ENCODE measurements around the gene GNE. TPM values are rescaled to one million over a fixed set of nuclear protein-coding genes. Genes with fewer than 3 reads are reported as not detected.
A peak's percentile ranks its signal among the peaks of the same experiment; 100 is the strongest.

Gene GNE
- total and polyA plus RNA-seq, 2 of the 13 experiments (the other 11 are each of a cell fraction or from before 2014, with no cell fraction given) = 16.1 to 24.1 TPM

- peak in 1 of 2 experiments; percentile 8; a peak in 1 of 4 replicates for TF ChIP-seq EP300 (IDR thresholded peaks at IDR 0.05; ENCODE audit: low read depth in 2 of 2, low read length in 2 of 2)
- TF ChIP-seq EP300 (CRISPR knock-in tag; IDR thresholded peaks at IDR 0.05; ENCODE audit: borderline replicate concordance) = peak; percentile 36; the same call in 1 of the 2 replicates
- TF ChIP-seq SMAD9 (CRISPR knock-in tag; IDR thresholded peaks at IDR 0.05) = 0 out of 2 replicates have a peak, but pooled peaks have one; percentile 69
- no peak for TF ChIP-seq CBX2 (IDR thresholded peaks at IDR 0.05; ENCODE audit: low read depth, low read length)
- no peak for TF ChIP-seq CBX2 (CRISPR knock-in tag; IDR thresholded peaks at IDR 0.05; ENCODE audit: low read depth)
- TF ChIP-seq SP140L (CRISPR knock-in tag; IDR thresholded peaks at IDR 0.05; ENCODE audit: borderline replicate concordance) = peak; percentile 42; the same call in 1 of the 2 replicates
- TF ChIP-seq ZNF770 (CRISPR knock-in tag; IDR thresholded peaks at IDR 0.05) = peak; percentile 61
- peak; percentile 87 for TF ChIP-seq ZNF44 (CRISPR knock-in tag; IDR thresholded peaks at IDR 0.05)
- TF ChIP-seq REXO4 (CRISPR knock-in tag; IDR thresholded peaks at IDR 0.05; ENCODE audit: borderline replicate concordance) = no peak
- TF ChIP-seq, protein P1, sequence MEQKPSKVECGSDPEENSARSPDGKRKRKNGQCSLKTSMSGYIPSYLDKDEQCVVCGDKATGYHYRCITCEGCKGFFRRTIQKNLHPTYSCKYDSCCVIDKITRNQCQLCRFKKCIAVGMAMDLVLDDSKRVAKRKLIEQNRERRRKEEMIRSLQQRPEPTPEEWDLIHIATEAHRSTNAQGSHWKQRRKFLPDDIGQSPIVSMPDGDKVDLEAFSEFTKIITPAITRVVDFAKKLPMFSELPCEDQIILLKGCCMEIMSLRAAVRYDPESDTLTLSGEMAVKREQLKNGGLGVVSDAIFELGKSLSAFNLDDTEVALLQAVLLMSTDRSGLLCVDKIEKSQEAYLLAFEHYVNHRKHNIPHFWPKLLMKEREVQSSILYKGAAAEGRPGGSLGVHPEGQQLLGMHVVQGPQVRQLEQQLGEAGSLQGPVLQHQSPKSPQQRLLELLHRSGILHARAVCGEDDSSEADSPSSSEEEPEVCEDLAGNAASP (CRISPR knock-in tag; IDR thresholded peaks at IDR 0.05; ENCODE audit: borderline replicate concordance) = peak; percentile 36; the same call in 1 of the 2 replicates
- peak; percentile 31; the same call in 1 of the 2 replicates for TF ChIP-seq RAD21 (CRISPR knock-in tag; IDR thresholded peaks at IDR 0.05)
- TF ChIP-seq TEAD2 (CRISPR knock-in tag; IDR thresholded peaks at IDR 0.05) = no peak
- TF ChIP-seq POLR2AphosphoS2 (IDR thresholded peaks at IDR 0.05; ENCODE audit: low read depth, low read length) = peak; percentile 97; the same call in 1 of the 2 replicates
- peak; percentile 89; the same call in 1 of the 2 replicates for TF ChIP-seq ZNF33B (CRISPR knock-in tag; IDR thresholded peaks at IDR 0.05)
- TF ChIP-seq PCBP2 (optimal IDR thresholded peaks at IDR 0.05; ENCODE audit: low read depth, low read length, poor library complexity, severe bottlenecking) = no peak
- TF ChIP-seq RBFOX2 (IDR thresholded peaks at IDR 0.05; ENCODE audit: low read depth, low read length) = peak; percentile 95
- peak; percentile 54; the same call in 1 of the 2 replicates for TF ChIP-seq SNAPC2 (CRISPR knock-in tag; IDR thresholded peaks at IDR 0.05)
- peak; percentile 89 for TF ChIP-seq ATF7-NPFF (CRISPR knock-in tag; IDR thresholded peaks at IDR 0.05; ENCODE audit: low read depth)
- peak; percentile 94 for TF ChIP-seq POLR2AphosphoS5 (IDR thresholded peaks at IDR 0.05; ENCODE audit: low read depth, low read length)
- peak; percentile 98 for TF ChIP-seq KMT2B (CRISPR knock-in tag; IDR thresholded peaks at IDR 0.05)
- TF ChIP-seq ZNF510 (CRISPR knock-in tag; IDR thresholded peaks at IDR 0.05; ENCODE audit: low read depth) = no peak
- no peak for TF ChIP-seq ZNF207 (IDR thresholded peaks at IDR 0.05; ENCODE audit: borderline replicate concordance)
- peak; percentile 24; the same call in 1 of the 2 replicates for TF ChIP-seq ZC3H4 (CRISPR knock-in tag; IDR thresholded peaks at IDR 0.05; ENCODE audit: borderline replicate concordance)
- TF ChIP-seq STAG1 (CRISPR knock-in tag; IDR thresholded peaks at IDR 0.05) = no peak
- TF ChIP-seq TERF1 (CRISPR knock-in tag; IDR thresholded peaks at IDR 0.05) = no peak
- TF ChIP-seq ZNF263 (CRISPR knock-in tag; IDR thresholded peaks at IDR 0.05) = peak; percentile 90
These were observed at the start of gene GNE (continued) for GRCh38 chr9:36258208-36258995.
